Astrocyte (in vitro differentiated cells and primary cell): ENCODE data around the gene AFMID.

Experiments
- EZH2 ChIP-seq: IDR thresholded peaks from 2 replicates; pipeline ENCODE4 v1.6.1; 2012; ENCODE audit warnings: mild to moderate bottlenecking, low read length, inconsistent platforms; ENCODE audit not compliant: insufficient read depth
- TF ChIP-seq, protein P1 (sequence below): IDR thresholded peaks from 2 replicates; pipeline ENCODE4 v1.5.1; 2011; ENCODE audit warnings: low read depth, mild to moderate bottlenecking, inconsistent platforms, low read length, moderate library complexity; ENCODE audit not compliant: insufficient read depth

DNA sequence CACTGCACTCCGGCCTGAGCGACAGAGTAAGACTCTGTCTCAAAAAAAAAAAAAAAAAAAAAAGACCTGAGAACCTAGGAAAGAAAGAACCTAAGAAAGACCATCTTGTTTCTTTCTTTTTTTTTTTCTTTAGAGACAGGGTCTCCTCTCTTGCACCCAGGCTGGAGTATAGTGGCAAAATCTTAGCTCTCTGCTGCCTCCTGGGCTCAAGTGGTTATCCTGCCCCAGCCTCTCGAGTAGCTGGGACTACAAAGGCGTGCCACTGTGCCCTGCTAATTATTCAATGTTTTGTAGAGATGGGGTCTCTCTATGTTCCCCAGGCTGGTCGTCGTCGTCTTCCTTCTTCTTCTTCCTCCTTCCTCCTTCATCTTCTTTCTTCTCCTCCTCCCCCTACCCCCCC lies 19.1 kb downstream of the AFMID start:
- TF ChIP-seq, protein P1, sequence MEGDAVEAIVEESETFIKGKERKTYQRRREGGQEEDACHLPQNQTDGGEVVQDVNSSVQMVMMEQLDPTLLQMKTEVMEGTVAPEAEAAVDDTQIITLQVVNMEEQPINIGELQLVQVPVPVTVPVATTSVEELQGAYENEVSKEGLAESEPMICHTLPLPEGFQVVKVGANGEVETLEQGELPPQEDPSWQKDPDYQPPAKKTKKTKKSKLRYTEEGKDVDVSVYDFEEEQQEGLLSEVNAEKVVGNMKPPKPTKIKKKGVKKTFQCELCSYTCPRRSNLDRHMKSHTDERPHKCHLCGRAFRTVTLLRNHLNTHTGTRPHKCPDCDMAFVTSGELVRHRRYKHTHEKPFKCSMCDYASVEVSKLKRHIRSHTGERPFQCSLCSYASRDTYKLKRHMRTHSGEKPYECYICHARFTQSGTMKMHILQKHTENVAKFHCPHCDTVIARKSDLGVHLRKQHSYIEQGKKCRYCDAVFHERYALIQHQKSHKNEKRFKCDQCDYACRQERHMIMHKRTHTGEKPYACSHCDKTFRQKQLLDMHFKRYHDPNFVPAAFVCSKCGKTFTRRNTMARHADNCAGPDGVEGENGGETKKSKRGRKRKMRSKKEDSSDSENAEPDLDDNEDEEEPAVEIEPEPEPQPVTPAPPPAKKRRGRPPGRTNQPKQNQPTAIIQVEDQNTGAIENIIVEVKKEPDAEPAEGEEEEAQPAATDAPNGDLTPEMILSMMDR = no peak
- TF ChIP-seq EZH2 = no peak
